Activated CD4-positive, alpha-beta T cell treated with anti-CD3 and anti-CD28 coated beads, Interleukin-2, amount 50 U/mL, for 24 hours (primary cell): ENCODE results near the gene PLCL2.
"Not testable (repeated sequence)": the region's sequence is repeated elsewhere in the genome, so short reads cannot be mapped to it uniquely, and the experiment has no call there.

Experiments
- DNase-seq, 2 donors: peaks; one replicate each; pipeline ENCODE4 v3.0.0-alpha.2; 2020; ENCODE audit warnings: low read depth in 1 of 2, low spot score in 1 of 2

Gene PLCL2

DNA sequence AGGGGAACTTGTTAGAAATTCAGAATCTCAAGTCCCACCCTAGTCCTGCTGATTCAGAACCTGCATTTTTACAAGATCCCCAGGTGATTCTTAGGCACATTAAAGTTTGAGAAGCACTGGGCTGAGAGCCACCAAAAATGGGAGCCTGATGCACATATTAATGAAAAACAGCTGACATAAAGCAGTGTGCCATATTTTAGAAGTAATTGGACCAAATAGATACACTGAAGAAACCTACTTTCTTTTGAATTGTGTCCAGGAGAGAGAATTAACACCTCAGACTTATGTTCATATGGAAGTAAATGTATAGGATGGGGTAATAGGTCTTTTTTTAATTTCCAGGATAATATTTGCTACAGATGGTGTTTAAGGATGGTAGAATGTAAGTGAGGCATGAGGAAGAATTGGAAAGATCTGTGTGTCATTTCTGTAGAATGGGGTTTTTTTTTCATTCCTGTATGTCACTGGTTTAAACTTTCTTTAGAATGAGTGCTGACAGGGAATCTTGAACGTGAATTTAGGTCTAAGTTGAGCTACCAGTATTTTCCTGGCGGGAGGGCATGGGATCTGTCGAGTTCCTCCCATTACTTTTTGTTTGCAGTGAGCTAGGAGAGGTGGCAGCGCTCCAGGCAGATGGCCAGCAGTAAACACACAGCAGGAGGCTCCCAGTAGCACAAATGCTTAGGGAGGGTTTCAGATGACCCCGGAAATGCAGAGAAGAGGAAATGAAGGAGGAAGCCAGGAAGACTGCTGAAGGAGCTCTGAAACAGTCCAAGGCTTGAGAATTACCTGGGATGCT lies 185.6 kb downstream of the PLCL2 start:
- DNase-seq = no peak

DNA sequence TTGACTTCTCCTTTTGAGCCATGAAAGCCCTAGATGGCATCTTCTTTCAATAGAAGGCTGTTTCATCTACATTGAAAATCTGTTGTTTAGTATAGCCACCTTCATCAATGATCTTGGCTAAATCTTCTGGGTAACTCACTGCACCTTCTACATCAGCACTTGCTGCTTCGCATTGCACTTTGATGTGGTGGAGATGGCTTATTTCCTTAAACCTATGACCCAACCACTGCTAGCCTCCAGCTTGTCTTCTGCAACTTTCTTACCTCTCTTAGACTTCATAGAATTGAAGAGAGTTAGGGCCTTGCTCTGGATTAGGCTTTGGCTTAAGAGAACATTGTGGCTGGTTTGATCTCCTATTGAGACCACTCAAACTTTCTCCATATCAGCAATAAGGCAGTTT lies 189.8 kb downstream of the PLCL2 start:
- DNase-seq = no peak

DNA sequence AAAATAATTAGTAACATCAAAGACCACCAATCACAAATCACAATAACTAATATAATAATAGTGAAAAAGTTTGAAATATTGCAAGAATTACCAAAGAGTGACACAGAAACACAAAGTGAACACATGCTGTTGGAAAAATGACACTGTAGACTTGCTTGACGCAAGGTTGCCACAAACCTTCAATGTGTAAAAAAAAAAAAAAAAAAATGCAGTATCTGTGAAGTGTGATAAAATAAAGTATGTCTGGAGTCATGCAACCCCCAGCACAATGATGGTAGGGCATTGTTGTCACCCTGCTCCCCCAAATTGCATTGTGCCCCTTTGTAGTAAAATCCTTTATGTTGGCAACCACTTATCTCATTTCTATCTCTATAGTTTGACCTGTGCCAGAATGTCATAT lies 190.6 kb downstream of the PLCL2 start:
- DNase-seq = no peak

DNA sequence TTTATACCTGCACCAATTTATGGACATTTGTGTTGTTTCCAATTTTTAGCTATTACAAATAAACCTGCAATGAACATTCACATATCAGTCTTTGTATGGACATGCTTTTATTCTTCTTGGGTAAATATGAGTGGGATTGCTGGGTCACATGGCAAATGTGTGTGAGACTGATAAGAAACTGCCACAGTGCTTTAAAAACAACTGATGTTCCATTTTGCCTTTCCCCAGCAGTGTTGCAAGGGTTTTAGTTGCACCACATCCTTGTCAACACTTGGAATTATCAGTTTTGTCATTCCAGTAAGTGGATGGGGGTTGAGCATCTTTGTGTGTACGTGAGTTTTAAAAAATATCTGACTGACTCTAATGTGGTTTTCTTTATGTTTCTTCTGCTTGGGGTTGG lies 191.2 kb downstream of the PLCL2 start:
- no peak for DNase-seq

DNA sequence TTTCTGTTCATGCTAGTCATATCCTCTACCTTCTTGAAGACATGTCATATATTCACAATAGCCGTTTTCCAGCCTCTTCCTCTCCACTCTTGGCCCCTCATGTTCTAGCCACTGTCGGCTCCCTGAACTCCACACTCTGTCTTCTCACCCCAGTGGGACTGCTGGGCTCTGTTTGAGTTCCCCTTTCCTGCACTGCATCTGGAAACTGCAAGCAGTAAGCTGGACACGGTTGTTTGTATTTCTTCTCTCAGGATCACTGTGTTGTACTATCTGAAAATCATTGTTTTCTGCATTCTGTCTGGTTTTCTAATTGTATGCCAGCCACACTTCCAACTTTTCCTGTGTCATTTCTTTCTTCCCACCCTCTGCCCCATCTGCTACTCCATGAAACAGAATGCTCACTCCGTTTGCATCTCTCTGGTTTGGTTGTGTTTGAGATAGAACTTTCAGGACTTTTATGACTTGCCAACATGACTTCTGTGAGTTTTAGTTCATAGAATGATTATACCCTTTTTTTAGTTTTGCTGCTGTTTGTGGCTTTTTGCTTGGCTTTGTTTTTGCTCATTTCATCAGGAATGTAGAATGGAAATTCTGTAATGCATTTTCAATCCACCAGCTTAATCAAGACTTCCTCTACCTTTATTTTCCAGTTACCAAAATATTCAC lies 192.3 kb downstream of the PLCL2 start:
- DNase-seq = no peak

DNA sequence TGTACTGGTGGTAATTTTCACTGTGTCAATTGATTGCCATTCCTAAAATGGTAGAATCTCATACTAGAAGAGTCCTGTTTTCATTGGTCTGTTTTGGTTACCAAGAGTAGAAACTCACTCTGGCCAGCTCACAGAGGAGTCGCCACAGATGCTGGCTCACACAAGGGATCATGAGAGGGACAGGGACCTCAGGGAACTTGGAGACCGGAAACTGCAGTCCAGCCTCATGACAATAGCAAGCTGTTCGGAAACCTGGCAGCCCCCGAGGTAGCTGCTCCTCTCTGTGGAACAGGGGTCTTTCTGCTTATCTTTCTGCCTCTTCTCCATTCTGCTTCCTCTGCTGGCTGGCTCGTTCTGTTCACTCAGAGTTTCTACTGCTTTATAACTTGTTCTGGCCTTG lies 192.9 kb downstream of the PLCL2 start:
- no peak for DNase-seq

DNA sequence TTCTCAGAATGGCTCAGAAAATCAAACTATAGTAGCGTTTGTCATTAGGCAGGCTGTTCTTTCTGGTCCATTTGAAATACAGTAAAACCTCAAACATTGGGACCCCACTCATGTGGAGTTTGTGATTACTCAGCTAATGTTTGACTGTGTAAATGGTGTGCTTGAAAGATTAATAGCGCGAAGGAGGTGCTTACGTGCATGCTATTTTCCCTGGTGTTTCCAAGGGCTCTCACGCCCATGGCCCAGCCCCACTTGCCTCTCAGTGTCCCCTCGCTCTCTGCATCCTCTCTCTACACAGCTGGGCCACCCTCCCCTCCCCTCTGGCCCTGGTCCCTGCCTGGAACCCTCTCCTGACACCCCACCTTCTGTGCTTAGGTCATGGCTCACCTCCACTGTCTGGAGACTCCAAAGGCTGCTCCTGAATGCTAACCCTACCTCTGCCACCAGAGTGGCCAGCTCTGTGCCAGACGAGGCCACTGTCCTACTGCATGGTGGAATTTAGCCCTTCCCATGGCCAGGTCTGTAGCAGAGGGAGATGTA lies 194.2 kb downstream of the PLCL2 start:
- DNase-seq = no peak

DNA sequence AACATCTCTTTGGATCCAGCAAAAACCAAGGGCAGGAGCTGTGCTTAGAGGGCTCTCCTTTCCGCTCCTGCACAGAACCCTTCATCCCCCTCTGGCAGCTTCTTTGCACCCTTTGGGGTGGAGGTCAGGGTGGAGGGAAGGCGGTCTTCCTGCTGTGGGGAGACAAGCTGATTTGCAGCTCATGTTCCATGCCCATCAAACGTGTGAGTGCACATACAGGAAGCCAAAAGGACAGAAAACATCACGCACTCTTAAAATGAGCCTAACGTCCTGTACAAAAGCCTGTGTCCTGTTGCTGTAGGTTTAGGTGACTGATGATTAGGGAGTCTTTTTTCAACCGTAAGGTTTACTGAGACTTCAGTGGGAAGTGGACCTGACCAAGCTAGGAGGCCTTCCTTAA lies 195.2 kb downstream of the PLCL2 start:
- DNase-seq = no peak

DNA sequence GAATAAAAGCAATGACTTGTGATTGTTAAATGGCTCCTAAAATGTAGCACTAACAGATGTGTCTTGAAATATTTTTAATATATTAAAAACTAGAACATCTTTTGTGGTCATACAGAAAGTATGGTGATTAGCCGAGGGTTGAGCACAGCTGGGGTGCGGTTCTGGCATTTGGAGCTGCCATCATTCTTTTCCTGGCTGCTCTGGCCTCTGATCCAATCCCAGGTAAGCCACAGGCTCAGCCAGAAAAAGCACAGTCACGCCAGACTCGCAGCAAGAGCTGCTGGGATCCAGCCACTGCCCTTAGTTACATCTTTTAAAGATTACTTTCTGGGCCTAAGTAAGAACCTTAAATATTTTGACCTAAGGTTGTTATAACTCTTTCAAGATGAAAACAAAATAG lies 196.8 kb downstream of the PLCL2 start:
- no peak for DNase-seq

DNA sequence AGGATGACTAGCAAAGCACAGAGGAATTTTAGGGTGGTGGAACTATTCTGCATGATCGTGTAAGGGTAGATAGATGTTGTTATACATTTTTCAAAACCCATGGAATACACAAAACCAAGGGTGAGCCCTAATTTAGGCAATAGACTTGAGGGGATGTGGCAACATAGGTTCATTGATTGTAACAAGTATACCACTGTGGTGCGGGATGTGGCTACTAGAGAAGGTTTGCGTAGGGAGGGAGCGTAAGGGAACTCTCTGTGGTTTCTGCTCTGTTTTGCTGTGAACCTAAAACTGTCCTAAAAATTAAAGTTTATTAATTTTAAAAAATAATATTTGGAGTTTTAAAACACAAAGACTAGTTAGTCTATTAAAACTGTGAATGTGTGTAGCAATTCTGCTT lies 202.8 kb downstream of the PLCL2 start:
- no peak for DNase-seq

DNA sequence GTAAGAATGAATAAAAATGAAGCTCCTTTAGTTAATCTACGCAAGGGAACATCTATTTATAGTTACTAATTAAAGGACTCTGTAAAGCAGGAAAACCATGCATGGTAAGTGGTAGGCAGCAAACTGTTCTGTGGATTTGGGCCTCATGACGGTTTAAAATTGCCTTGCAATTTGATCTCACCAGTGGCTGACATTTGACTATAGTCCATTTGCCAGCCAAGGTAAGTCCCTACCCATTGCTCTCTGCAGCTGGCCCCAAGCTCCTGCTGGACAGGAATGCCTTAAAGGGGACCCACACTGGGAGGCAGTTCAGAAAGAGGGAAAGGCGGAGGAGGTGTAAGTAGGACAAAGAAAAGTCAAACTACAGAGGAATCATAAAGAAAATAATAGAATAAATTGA lies 203.3 kb downstream of the PLCL2 start:
- DNase-seq = no peak

DNA sequence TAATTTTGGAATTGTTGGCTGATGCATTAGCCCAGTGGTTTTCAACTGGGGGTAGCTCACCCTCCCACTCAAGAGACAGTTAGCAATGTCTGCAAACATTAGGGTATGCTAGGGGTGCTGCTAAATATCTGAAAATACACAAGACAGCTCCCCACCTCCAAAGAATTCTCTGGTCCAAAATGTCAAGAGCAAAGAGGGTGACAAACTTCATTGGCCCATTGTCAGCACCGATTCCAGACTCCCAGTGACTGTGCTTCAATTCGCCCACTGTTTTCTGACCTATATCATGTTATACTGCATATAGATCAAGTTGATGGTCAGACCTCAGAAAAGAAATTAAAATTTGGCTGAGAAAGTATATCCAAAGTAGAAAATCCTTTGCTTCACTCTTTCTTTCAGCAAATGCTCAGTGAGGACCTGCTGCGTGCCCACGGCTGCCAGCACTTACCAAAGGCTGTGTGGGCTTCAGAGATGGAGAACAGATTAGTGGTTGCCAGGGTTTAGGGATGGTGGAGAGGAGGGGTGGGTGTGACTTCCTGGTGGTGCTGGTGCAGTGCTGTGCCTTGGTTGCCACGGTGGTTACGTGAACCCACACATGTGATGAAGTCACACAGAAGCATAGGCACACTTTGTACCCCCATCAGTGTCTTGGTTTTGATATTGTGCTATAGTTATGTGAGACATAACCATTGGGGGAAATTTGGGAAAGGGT lies 204.0 kb downstream of the PLCL2 start:
- DNase-seq = peak in 1 of 2 donors; percentile 11

DNA sequence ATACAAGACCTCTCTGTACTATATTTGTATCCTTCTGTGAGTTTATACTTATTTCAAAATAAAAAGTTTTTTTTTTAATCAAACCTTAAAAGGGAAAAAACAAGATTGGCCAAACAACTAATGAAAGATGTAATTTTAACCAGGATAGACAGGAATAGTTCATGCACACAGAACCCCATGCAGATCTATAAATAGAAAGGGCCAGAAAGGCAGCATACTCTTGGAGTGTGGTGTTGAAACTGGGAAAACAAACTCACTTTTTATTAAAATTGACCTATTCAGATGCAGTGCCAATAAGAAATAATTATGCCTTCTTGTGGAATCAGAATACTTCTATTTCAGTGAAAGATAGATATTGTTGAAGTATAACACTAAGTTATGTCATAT lies 204.6 kb downstream of the PLCL2 start:
- no peak for DNase-seq

DNA sequence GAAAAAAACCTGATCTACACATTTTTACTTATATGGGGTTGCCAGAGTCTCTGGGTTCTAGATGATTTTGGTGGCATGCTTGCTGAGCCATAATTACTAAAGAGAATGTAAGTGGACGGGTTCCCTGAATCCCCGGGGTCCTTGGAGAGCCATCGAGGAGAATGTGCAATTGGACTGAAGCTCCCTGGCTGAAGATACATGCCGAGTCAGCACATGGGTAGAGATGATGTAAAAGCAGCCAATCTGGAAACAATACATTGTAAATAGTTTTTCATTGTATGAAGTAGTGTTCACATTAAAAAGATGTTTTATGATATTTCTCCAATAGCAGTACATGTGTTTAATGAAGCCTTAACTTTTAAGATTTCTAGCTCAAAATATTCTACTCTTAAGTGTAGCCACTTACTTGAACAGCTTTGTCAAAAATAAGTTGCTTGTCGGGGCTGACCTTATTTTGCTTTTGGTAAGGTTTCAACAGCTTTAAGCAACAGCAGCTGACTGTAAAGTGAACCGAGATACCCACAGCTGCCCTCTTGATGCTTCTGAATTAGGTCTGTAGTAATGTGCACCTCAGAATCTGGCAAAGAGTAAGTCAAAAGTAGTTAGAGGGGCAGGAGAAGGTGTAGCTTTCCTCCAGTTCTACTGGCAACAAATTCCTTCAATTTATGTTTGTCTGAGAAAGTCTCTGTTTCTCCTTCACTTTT lies 205.7 kb downstream of the PLCL2 start:
- no peak for DNase-seq

DNA sequence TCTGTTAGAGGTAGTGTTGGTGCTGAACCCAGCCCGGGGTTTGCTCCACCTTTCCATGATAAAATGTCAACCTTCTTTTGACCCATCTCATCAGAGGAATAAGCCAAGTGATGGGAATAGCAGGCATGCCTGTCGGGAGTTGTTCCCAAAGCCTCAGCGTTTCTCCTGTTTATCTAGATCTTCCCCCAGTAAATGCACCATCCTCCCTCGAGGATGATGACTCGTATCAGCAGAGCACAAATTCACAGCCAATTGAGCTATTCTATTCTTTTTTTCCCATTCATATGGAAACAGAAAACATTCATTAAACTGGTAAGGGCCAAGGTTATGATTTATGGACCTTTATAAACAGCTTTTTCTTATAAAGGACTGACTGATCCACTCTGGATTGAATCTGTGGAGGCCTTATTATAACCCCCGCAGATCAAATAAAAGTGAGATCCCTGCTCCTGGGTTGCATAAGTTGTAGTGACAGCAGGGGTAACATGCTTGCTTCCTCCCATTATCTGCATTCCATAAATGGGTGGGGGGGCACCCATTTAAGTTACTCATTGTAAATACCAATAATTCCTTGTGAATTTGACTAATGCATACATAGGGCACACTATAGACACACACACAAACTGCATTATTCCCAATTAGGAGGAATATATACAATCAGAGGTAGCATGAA lies 207.3 kb downstream of the PLCL2 start:
- DNase-seq = no peak

DNA sequence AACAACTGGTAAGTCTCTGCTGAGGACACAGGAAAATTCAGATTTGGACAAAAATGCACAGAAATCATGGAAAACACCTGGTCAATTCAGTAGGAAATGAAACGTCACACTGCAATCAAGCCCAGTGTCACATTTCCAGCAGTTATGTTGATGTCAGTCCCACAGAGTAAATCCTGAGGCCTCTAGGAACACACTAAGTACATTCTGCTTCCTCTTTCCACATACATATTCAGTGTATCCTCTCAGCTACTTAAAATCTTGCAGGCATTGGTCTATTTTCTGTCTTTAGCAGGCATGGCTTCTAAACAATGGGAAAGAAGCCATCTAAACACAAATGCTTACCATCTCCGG lies 207.8 kb downstream of the PLCL2 start:
- DNase-seq = no peak

DNA sequence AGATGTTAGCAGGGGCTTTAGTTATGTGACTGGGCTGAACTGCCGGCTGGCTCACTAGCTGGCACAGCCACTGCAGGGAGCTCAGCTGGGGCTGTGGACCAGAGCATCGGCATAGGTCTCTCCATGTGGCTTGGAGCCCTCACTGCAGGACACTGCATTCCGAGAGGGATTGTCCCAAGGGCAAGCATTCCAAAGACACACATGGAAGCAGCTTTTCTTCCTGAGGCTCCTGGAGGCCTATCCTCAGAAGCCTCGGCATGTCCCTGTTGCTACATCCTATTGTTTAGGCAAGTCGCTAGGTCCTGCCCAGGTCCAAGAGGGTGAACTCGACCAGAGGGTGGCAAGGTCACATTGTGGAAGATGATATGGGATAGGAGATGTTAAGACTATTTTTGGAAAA lies 209.8 kb downstream of the PLCL2 start:
- no peak for DNase-seq

DNA sequence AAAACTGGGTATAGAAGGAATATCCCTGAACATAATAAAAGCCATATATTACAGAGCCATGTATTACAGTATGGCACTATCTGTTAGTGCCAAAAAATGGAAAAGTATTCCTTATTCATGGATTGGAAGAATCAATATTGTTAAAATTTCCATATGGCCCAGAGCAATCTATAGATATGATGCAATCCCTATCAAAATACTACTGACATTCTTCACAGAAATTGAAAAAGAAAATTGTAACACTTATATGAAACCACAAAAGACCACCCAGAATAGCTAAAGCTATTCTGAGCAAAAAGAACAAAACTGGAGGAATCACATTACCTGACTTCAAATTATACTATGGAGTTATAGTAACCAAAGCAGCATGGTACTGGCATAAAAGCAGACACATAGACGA lies 218.8 kb downstream of the PLCL2 start:
- DNase-seq = no peak

DNA sequence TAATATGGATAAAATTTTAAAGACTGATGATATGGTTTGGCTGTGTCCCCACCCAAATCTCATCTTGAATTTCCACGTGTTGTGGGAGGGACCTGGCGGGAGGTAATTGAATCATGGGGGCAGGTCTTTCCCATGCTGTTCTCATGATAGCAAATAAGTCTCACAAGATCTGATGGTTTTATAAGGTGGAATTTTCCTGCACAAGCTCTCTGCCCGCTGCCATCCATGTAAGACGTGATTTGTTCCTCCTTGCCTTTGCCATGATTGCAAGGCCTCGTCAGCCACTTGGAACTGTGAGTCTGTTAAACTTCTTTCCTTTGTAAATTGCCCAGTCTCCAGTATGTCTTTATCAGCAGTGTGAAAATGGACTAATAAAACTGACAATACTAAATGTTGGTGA lies 222.0 kb downstream of the PLCL2 start:
- DNase-seq = not testable (repeated sequence)

DNA sequence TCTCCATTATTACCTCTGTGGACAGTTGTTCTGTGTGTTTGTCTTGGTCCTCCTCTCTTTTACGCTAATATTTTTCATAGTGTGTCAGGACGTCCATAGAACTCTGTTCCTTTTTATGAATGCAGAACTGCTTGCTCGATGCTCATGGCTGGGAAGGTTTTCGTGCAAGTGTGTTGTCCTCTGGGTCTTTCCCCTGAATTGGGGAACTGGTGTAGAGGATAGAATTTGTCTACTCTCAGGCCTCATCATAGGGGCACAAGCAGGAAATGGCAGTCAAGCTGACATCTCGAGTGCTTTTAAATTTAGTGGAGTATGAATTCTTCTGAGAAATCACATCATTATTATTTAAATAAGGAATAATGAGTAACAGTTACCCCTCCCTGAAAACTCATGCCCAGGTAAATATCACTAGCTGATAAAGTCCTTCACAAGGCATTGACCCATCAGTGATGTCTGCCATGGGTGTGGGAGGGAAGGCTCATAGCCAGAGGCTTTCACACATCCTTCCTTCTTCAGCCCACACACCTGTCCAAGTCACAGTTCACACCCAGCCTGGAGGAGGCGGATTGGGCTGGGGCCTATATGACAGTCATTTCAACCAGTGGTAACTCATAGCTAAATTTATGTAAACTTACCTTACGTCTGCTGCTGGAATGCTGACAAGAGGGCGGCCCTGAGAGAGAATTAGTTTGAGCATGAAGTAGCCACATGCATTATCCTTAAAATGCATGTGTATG lies 226.1 kb downstream of the PLCL2 start:
- DNase-seq = no peak
